HepG2 (cell line): ENCODE results near the gene HPS3. TPM values are rescaled to one million over a fixed set of nuclear protein-coding genes. Genes with fewer than 3 reads are reported as not detected.

Experiments used
- ARID4A ChIP-seq: sonication (generic); formaldehyde crosslinking; IDR thresholded peaks from 2 replicates; pipeline ENCODE4 v1.5.0; 2020; ENCODE audit warnings: mild to moderate bottlenecking, missing genetic modification reagents, borderline replicate concordance
- BRCA1 ChIP-seq: sonication (generic); formaldehyde crosslinking; IDR thresholded peaks from 2 replicates; pipeline ENCODE4 v1.4.0; 2020; ENCODE audit warnings: missing genetic modification reagents
- EZH2 ChIP-seq: conservative IDR thresholded peaks from 2 replicates; pipeline ENCODE4 v1.6.1; 2012; ENCODE audit warnings: mild to moderate bottlenecking, low read depth, low read length, moderate library complexity
- HDAC2 ChIP-seq: sonication (generic); formaldehyde crosslinking; IDR thresholded peaks from 2 replicates; pipeline ENCODE4 v1.4.0; 2020; ENCODE audit warnings: missing genetic modification reagents
- HMG20A ChIP-seq: IDR thresholded peaks from 2 replicates; pipeline ENCODE4 v1.6.1; 2016; ENCODE audit warnings: borderline replicate concordance
- LBX2 ChIP-seq: sonication (generic); formaldehyde crosslinking; IDR thresholded peaks from 2 replicates; pipeline ENCODE4 v1.5.0; 2020; ENCODE audit warnings: missing genetic modification reagents, mild to moderate bottlenecking, borderline replicate concordance
- MAFG ChIP-seq: sonication (generic); formaldehyde crosslinking; IDR thresholded peaks from 2 replicates; pipeline ENCODE4 v1.5.1; 2020; ENCODE audit warnings: mild to moderate bottlenecking, missing genetic modification reagents
- MIXL1 ChIP-seq: IDR thresholded peaks from 2 replicates; pipeline ENCODE4 v1.6.1; 2016
- MLX ChIP-seq: IDR thresholded peaks from 2 replicates; pipeline ENCODE4 v1.6.1; 2016
- PHF21A ChIP-seq: sonication (generic); formaldehyde crosslinking; IDR thresholded peaks from 2 replicates; pipeline ENCODE4 v1.5.0; 2020; ENCODE audit warnings: mild to moderate bottlenecking, missing genetic modification reagents
- SCMH1 ChIP-seq: sonication (generic); formaldehyde crosslinking; IDR thresholded peaks from 2 replicates; pipeline ENCODE4 v1.9.0; 2021; ENCODE audit warnings: missing genetic modification reagents, mild to moderate bottlenecking, borderline replicate concordance
- SETDB1 ChIP-seq: sonication (generic); formaldehyde crosslinking; IDR thresholded peaks from 2 replicates; pipeline ENCODE4 v1.5.1; 2020; ENCODE audit warnings: missing genetic modification reagents, mild to moderate bottlenecking, borderline replicate concordance
- TAF1 ChIP-seq: sonication (generic); formaldehyde crosslinking; IDR thresholded peaks from 2 replicates; pipeline ENCODE4 v1.4.0; 2020; ENCODE audit warnings: missing genetic modification reagents
- TBX2 ChIP-seq: sonication (generic); formaldehyde crosslinking; IDR thresholded peaks from 2 replicates; pipeline ENCODE4 v1.5.0; 2020; ENCODE audit warnings: missing genetic modification reagents, mild to moderate bottlenecking, borderline replicate concordance
- YEATS4 ChIP-seq: sonication (generic); formaldehyde crosslinking; IDR thresholded peaks from 2 replicates; pipeline ENCODE4 v1.4.0; 2020; ENCODE audit warnings: missing genetic modification reagents, borderline replicate concordance
- ZBTB3 ChIP-seq: sonication (generic); formaldehyde crosslinking; IDR thresholded peaks from 2 replicates; pipeline ENCODE4 v1.4.0; 2020; ENCODE audit warnings: low read depth, mild to moderate bottlenecking, moderate library complexity, missing genetic modification reagents, borderline replicate concordance
- ZBTB42 ChIP-seq: sonication (generic); formaldehyde crosslinking; IDR thresholded peaks from 2 replicates; pipeline ENCODE4 v1.5.0; 2020; ENCODE audit warnings: mild to moderate bottlenecking, missing genetic modification reagents
- ZBTB7B ChIP-seq: sonication (generic); formaldehyde crosslinking; IDR thresholded peaks from 2 replicates; pipeline ENCODE4 v1.4.0; 2020; ENCODE audit warnings: missing genetic modification reagents
- ZFYVE20 ChIP-seq: sonication (generic); formaldehyde crosslinking; IDR thresholded peaks from 2 replicates; pipeline ENCODE4 v1.8.0; 2023; ENCODE audit warnings: low read depth, mild to moderate bottlenecking, moderate library complexity, missing genetic modification reagents, borderline replicate concordance
- ZNF282 ChIP-seq: fragments of 450-650 bp; IDR thresholded peaks from 2 replicates; pipeline ENCODE4 v1.6.1; 2018; ENCODE audit not compliant: partially characterized antibody
- ZNF383 ChIP-seq: sonication (generic); formaldehyde crosslinking; IDR thresholded peaks from 2 replicates; pipeline ENCODE4 v1.4.0; 2020; ENCODE audit warnings: missing genetic modification reagents, mild to moderate bottlenecking, borderline replicate concordance
- ZNF501 ChIP-seq: sonication (generic); formaldehyde crosslinking; IDR thresholded peaks from 2 replicates; pipeline ENCODE4 v1.5.1; 2020; ENCODE audit warnings: mild to moderate bottlenecking, moderate library complexity, missing genetic modification reagents
- ZNF879 ChIP-seq: sonication (generic); formaldehyde crosslinking; IDR thresholded peaks from 2 replicates; pipeline ENCODE4 v1.8.1; 2023; ENCODE audit warnings: missing genetic modification reagents
- ZSCAN20 ChIP-seq: sonication (generic); formaldehyde crosslinking; IDR thresholded peaks from 2 replicates; pipeline ENCODE4 v1.4.0; 2020; ENCODE audit warnings: missing genetic modification reagents, mild to moderate bottlenecking, borderline replicate concordance
- polyA plus RNA-seq, 8 experiments: library from polyadenylated mRNA; depleted of rRNA in 3 of 8; stranded (reverse) in 7 of 8; unstranded in 1 of 8; fragments of >200 nt; fragmentation: Illumina TruSeq in 4 of 8; extraction: Trizol in 4 of 8; gene quantifications; 2 replicates each; pipeline versions ENCODE4 v1.2.1 to v1.2.3, GENCODE V29; 2011 to 2016; ENCODE audit warnings: low read depth in 4 of 8, missing spikeins in 1 of 8, mixed read lengths in 1 of 8; ENCODE audit not compliant: insufficient read depth in 1 of 8
- total RNA-seq, 5 experiments: library from RNA; depleted of rRNA; stranded (reverse); fragments of >200 nt; fragmentation: Illumina TruSeq; extraction: Trizol; gene quantifications; 2 replicates each; pipeline ENCODE4 v1.2.3, GENCODE V29; 2016; ENCODE audit warnings: low read depth in 1 of 5

The HPS3 gene
- total and polyA plus RNA-seq, 2 of the 13 experiments (the other 11 are each of a cell fraction or from before 2014, with no cell fraction given) = 9.5 to 18.9 TPM

DNA sequence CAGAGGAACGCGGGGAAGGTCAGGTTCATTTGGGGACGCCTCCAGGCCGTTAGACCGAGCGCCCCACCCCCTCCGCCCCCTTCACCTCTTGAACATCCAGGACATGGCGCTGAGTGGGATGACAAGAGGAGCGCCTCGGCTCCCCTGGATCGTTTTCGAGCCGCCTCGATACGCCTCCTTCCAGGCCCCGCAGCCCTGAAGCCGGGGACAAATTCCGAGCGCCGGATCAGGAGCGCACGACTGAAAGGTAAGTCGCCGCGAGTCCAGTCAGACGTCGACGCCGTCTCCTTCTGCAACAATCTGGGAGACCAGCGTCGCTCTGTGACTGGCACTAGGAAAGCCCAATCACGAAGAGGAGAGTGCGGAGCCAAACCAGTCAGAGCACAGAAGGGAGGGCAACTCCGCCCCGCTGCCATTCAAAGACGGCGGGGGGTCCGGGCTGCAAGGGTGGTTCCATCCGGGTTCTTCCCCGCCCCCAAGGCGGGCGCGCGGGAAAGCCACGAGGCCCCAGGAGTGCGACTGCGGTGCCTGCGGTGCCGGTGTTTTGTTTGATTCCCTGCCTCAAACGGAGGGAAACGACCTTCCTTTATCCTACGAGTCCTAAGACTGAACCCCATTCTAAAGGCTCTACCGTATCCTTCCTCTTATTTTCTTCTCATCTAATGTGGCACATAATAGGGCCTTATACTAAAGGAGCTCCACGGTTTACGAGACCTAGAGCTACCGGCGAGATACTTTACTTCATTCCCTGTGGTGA lies 43.0 kb upstream of the HPS3 start, which contains the start of gene HLTF (continued):
- peak; percentile 95; the same call in 1 of the 2 replicates for TF ChIP-seq ZSCAN20 (CRISPR knock-in tag)
- TF ChIP-seq MAFG (CRISPR knock-in tag) = no peak
- peak; percentile 57; the same call in 1 of the 2 replicates for TF ChIP-seq PHF21A (CRISPR knock-in tag)
- TF ChIP-seq TAF1 (CRISPR knock-in tag) = peak; percentile 46; the same call in 1 of the 2 replicates
- TF ChIP-seq EZH2 = no peak
- TF ChIP-seq ZNF879 = 0 out of 2 replicates have a peak, but pooled peaks have one; percentile 77
- TF ChIP-seq ZFYVE20 = no peak
- TF ChIP-seq SETDB1 (CRISPR knock-in tag) = no peak
- peak; percentile 71; the same call in 1 of the 2 replicates for TF ChIP-seq MIXL1 (CRISPR knock-in tag)
- TF ChIP-seq ZBTB3 (CRISPR knock-in tag) = 0 out of 2 replicates have a peak, but pooled peaks have one; percentile 71
- peak; percentile 36; the same call in 1 of the 2 replicates for TF ChIP-seq ZBTB42 (CRISPR knock-in tag)
- peak; percentile 67; the same call in 1 of the 2 replicates for TF ChIP-seq TBX2 (CRISPR knock-in tag)
- TF ChIP-seq YEATS4 (CRISPR knock-in tag) = peak; percentile 92
- peak; percentile 76 for TF ChIP-seq HDAC2 (CRISPR knock-in tag)
- no peak for TF ChIP-seq ZNF282
- TF ChIP-seq HMG20A = no peak
- TF ChIP-seq LBX2 (CRISPR knock-in tag) = no peak; the same call in 1 of the 2 replicates
- peak; percentile 65; the same call in 1 of the 2 replicates for TF ChIP-seq ARID4A (CRISPR knock-in tag)
- TF ChIP-seq SCMH1 (CRISPR knock-in tag) = no peak
- peak; percentile 83; the same call in 1 of the 2 replicates for TF ChIP-seq BRCA1 (CRISPR knock-in tag)
- no peak for TF ChIP-seq ZNF383 (CRISPR knock-in tag)
- no peak for TF ChIP-seq ZNF501 (CRISPR knock-in tag)
- TF ChIP-seq ZBTB7B (CRISPR knock-in tag) = 0 out of 2 replicates have a peak, but pooled peaks have one; percentile 64
- TF ChIP-seq MLX (CRISPR knock-in tag) = no peak
